Spleen (tissue), 7 donors: Measurements from ENCODE around the gene GATA6.
A peak's percentile ranks its signal among the peaks of the same experiment; 100 is the strongest.

Experiments
- POLR2A ChIP-seq, 3 donors: fragments of 450-650 bp; IDR thresholded peaks; one replicate each; pipeline ENCODE4 v1.5.1; 2017; ENCODE audit warnings: antibody characterized with exemption in 3 of 3, mild to moderate bottlenecking in 1 of 3
- POLR2AphosphoS5 ChIP-seq, 3 donors: sonication (generic); formaldehyde crosslinking; IDR thresholded peaks; one replicate each; pipeline ENCODE4 v1.5.1; 2017; ENCODE audit warnings: antibody characterized with exemption in 3 of 3
- TF ChIP-seq, protein P1 (sequence below), 11 experiments: fragments of 200-600 bp in 7 of 11; fragments of 450-650 bp in 4 of 11; sonication (generic) in 4 of 11; IDR thresholded peaks in 8 of 11; conservative IDR thresholded peaks in 3 of 11; 1 replicate in 7 of 11; 2 replicates in 4 of 11; pipeline versions ENCODE4 v1.4.0 to v1.8.0; 2016 to 2021; ENCODE audit warnings: antibody characterized with exemption in 11 of 11, inconsistent platforms in 4 of 11, mild to moderate bottlenecking in 1 of 11
- donor health status: DM: no; HTN: no; CAD: no; lungs with moderate emphysema.
- donor health status: DM: no; HTN: no; CAD: no.
- donor health status: DM: no; HTN: no; CAD: no.

GRCh38 chr18:22173221-22173927 is 4.0 kb downstream of the GATA6 start:
- TF ChIP-seq, protein P1, sequence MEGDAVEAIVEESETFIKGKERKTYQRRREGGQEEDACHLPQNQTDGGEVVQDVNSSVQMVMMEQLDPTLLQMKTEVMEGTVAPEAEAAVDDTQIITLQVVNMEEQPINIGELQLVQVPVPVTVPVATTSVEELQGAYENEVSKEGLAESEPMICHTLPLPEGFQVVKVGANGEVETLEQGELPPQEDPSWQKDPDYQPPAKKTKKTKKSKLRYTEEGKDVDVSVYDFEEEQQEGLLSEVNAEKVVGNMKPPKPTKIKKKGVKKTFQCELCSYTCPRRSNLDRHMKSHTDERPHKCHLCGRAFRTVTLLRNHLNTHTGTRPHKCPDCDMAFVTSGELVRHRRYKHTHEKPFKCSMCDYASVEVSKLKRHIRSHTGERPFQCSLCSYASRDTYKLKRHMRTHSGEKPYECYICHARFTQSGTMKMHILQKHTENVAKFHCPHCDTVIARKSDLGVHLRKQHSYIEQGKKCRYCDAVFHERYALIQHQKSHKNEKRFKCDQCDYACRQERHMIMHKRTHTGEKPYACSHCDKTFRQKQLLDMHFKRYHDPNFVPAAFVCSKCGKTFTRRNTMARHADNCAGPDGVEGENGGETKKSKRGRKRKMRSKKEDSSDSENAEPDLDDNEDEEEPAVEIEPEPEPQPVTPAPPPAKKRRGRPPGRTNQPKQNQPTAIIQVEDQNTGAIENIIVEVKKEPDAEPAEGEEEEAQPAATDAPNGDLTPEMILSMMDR (IDR thresholded peaks at IDR 0.05 in 8 of 11, conservative IDR thresholded peaks at IDR 0.05 in 3 of 11): no peak
- no peak for TF ChIP-seq POLR2A (IDR thresholded peaks at IDR 0.05)
- peak in 1 of 3 donors; percentile 18 for TF ChIP-seq POLR2AphosphoS5 (IDR thresholded peaks at IDR 0.05)
